ENCODE results near the gene TM2D3.

TM2D3 gene

GRCh38 chr15:101604124-101604874, 47.9 kb downstream of the TM2D3 start:
- no peak for DNase-seq (ENCODE audit: low spot score)
- TF ChIP-seq CTCF (IDR thresholded peaks at IDR 0.05; ENCODE audit: extremely low read depth, insufficient read depth, missing control alignments) = no peak
- in situ Hi-C loops (cut with MboI; ENCODE audit: low pct_unique_long_range_greater_than_20kb, low sequenced_read_pairs, unreplicated experiment) = no loop called here

- no peak for DNase-seq (ENCODE audit: low spot score)
- in situ Hi-C loops (cut with MboI; ENCODE audit: low pct_unique_long_range_greater_than_20kb, low sequenced_read_pairs, unreplicated experiment) = no loop called here
- no peak for TF ChIP-seq CTCF (IDR thresholded peaks at IDR 0.05; ENCODE audit: extremely low read depth, insufficient read depth, missing control alignments)
These were observed 49.4 kb downstream of the TM2D3 start for GRCh38 chr15:101602801-101603200.

GRCh38 chr15:101600035-101600434, 52.1 kb downstream of the TM2D3 start:
- in situ Hi-C loops (cut with MboI; ENCODE audit: low pct_unique_long_range_greater_than_20kb, low sequenced_read_pairs, unreplicated experiment) = no loop called here
- no peak for DNase-seq (ENCODE audit: low spot score)
- TF ChIP-seq CTCF (IDR thresholded peaks at IDR 0.05; ENCODE audit: extremely low read depth, insufficient read depth, missing control alignments) = no peak

- no peak for DNase-seq (ENCODE audit: low spot score)
- TF ChIP-seq CTCF (IDR thresholded peaks at IDR 0.05; ENCODE audit: extremely low read depth, insufficient read depth, missing control alignments) = no peak
- in situ Hi-C loops (cut with MboI; ENCODE audit: low pct_unique_long_range_greater_than_20kb, low sequenced_read_pairs, unreplicated experiment) = no loop called here
These were observed 53.1 kb downstream of the TM2D3 start for GRCh38 chr15:101599091-101599490.

GRCh38 chr15:101597360-101597928, 54.7 kb downstream of the TM2D3 start:
- DNase-seq (ENCODE audit: low spot score) = no peak
- TF ChIP-seq CTCF (IDR thresholded peaks at IDR 0.05; ENCODE audit: extremely low read depth, insufficient read depth, missing control alignments) = no peak
- in situ Hi-C loops (cut with MboI; ENCODE audit: low pct_unique_long_range_greater_than_20kb, low sequenced_read_pairs, unreplicated experiment) = no loop called here

- DNase-seq (ENCODE audit: low spot score) = no peak
- TF ChIP-seq CTCF (IDR thresholded peaks at IDR 0.05; ENCODE audit: extremely low read depth, insufficient read depth, missing control alignments) = no peak
- in situ Hi-C loops (cut with MboI; ENCODE audit: low pct_unique_long_range_greater_than_20kb, low sequenced_read_pairs, unreplicated experiment) = no loop called here
These were observed 55.5 kb downstream of the TM2D3 start for GRCh38 chr15:101596633-101597032.

All from GM13977 (cell line).